HG03135 (cell line): ENCODE results near the gene LIPG.
"Not testable (repeated sequence)": the region's sequence is repeated elsewhere in the genome, so short reads cannot be mapped to it uniquely, and the experiment has no call there.

Experiments used
- ATAC-seq: cut with Tn5 transposase; IDR thresholded peaks from one replicate; pipeline ENCODE4 v1.9.1; 2021; ENCODE audit warnings: mild to moderate bottlenecking, moderate library complexity; ENCODE audit not compliant: unreplicated experiment

LIPG gene

GRCh38 chr18:49561289-49562193, at the start of gene LIPG:
TSS of gene LIPG (plus strand) at chr18:49562057. CDS start at chr18:49562309, 252 bp downstream.
- ATAC-seq = peak; percentile 76

- not testable (repeated sequence) for ATAC-seq
Measured at GRCh38 chr18:49512876-49513275, 49.0 kb upstream of the LIPG start.

- no peak for ATAC-seq
Measured at GRCh38 chr18:49514577-49514976, 47.3 kb upstream of the LIPG start.

- not testable (repeated sequence) for ATAC-seq
Measured at GRCh38 chr18:49515003-49515402, 46.9 kb upstream of the LIPG start.

- no peak for ATAC-seq
Measured at GRCh38 chr18:49515516-49515915, 46.3 kb upstream of the LIPG start.

GRCh38 chr18:49517483-49517882, 44.4 kb upstream of the LIPG start:
- ATAC-seq = no peak

GRCh38 chr18:49519101-49519971, 42.5 kb upstream of the LIPG start:
- ATAC-seq = no peak

GRCh38 chr18:49520661-49521145, 41.2 kb upstream of the LIPG start:
- ATAC-seq = no peak

GRCh38 chr18:49521216-49521835, 40.5 kb upstream of the LIPG start:
- ATAC-seq = no peak

- ATAC-seq = not testable (repeated sequence)
Measured at GRCh38 chr18:49523580-49524093, 38.2 kb upstream of the LIPG start.

- ATAC-seq = no peak
Measured at GRCh38 chr18:49524349-49524748, 37.5 kb upstream of the LIPG start.

GRCh38 chr18:49524951-49525350, 36.9 kb upstream of the LIPG start:
- ATAC-seq = no peak

- no peak for ATAC-seq
Measured at GRCh38 chr18:49525981-49526380, 35.9 kb upstream of the LIPG start.

- no peak for ATAC-seq
Measured at GRCh38 chr18:49527631-49528327, 34.1 kb upstream of the LIPG start.

GRCh38 chr18:49529596-49529995, 32.3 kb upstream of the LIPG start:
- no peak for ATAC-seq

- no peak for ATAC-seq
Measured at GRCh38 chr18:49531678-49532153, 30.1 kb upstream of the LIPG start.

GRCh38 chr18:49534846-49535601, 26.8 kb upstream of the LIPG start:
- ATAC-seq = no peak

GRCh38 chr18:49537232-49537896, 24.5 kb upstream of the LIPG start:
- no peak for ATAC-seq

GRCh38 chr18:49544362-49544761, 17.5 kb upstream of the LIPG start:
- ATAC-seq = no peak
